CD4-positive, alpha-beta T cell treated with Interleukin-12 subunit alpha and Interleukin-12 subunit beta, for 1 hour (primary cell): ENCODE measurements around the gene PER2.
A peak's percentile ranks its signal among the peaks of the same experiment; 100 is the strongest.

Source experiments
- DNase-seq: peaks from one replicate; pipeline ENCODE4 v3.0.0-alpha.2; 2020

PER2 gene

DNA sequence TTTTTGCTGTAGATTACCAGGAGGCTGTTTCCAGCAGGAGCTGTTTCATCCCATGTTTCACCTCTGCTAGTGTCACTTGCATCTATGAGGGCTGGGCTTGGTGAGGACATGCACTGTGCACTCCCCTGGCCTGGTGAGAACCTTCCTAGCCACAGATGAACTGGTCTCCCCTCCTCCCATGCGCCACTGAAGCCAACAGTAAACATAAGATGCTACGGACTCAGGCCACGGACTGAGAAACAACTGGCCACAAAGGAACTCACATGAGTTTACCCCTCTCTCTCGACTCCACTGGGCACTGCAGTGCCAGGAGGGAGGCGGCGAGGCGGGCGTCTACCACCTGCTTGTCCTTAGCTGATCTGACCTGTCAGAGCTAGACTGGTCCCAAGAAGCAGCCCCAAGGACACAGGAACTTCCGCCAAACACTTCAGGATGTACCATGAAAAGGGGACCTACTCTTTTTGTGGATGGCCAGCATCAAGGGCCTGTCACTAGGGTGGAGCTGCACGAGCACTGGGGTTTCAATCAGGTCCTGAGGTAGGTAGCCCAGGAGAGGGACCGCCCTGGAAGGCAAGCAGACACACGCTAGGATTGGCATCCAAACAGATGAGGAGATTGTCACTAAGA lies 25.8 kb downstream of the PER2 start:
- DNase-seq, result no peak

DNA sequence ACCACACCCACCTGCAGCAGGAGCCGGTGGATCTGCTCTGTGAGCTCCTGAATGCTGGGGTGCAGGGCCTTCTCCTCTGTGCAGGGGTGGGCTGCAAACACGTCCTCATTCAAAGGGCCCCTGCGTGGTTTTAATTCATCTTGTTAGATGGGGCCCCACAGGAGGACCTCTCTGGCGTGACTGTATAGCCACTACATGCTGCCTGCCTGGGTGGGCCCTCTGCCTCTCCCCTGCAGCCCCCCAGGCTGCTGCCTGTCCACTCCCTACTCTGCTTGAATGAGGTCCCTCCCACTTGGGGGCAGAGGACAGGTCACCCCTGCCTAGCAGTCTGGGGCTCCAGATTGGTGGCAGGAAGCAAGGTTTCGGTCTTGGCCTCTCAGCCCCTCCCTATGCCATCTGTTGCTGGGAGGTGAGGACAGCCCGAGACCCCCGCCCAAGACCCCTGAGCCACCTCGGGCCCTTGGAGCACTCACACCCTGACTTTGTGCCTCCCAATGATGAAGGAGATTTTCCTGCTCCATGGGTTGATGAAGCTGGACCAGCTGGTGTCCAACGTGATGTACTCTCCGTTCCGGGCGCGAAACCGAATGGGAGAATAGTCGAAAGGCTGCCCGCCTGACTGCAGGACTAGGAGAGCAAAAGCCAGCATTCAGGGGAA lies 26.6 kb downstream of the PER2 start:
- DNase-seq, result no peak

- no peak for DNase-seq
Observed at GRCh38 chr2:238260883-238261282, 27.5 kb downstream of the PER2 start.

GRCh38 chr2:238259061-238260020 lies 29.1 kb downstream of the PER2 start:
- DNase-seq, result no peak

- DNase-seq, result no peak
Observed at GRCh38 chr2:238257786-238258700, 30.4 kb downstream of the PER2 start.

GRCh38 chr2:238256594-238257104 lies 31.8 kb downstream of the PER2 start:
- peak; percentile 83 for DNase-seq

GRCh38 chr2:238256111-238256510 lies 32.3 kb downstream of the PER2 start:
- no peak for DNase-seq

DNA sequence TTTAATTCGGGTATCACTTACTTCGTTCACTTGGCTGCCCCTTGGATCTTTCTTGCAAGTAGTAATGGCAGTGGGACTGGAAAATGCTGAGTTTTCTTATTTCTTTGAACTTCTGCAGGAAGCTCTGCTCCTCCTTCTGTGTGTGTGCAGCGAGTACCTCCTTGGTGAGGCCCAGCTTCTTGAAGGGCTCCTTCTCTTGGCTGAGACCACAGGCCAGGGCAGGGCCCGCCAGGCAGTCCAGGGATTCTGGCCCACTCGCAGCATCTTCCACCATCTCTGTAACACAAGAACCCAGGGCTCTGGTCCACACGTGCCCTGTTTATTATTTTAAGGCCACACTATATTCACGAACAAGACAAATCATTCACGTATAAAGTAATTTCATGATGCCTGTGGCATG lies 32.8 kb downstream of the PER2 start:
- DNase-seq, result no peak

DNA sequence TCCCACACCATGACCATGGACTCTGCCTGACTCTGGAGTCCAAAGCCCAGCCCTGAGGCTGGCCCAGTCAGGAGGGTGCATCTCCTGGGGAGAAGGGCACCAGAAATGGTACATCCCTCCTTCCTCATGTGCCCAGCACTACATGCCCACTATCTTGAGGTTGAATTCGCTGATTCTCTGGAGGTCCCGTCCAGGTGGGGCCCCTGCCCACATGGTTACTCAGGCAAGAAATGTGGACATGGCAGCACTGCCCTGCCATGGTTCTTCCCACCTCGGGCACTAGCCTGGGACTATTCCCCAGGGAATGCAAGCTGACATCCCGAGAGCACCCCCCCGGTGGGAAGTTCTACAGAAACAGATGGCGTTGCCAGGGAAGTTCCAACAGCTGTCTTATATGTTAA lies 33.3 kb downstream of the PER2 start:
- DNase-seq, result no peak

- no peak for DNase-seq
Observed at GRCh38 chr2:238254095-238254723, 34.2 kb downstream of the PER2 start.

DNA sequence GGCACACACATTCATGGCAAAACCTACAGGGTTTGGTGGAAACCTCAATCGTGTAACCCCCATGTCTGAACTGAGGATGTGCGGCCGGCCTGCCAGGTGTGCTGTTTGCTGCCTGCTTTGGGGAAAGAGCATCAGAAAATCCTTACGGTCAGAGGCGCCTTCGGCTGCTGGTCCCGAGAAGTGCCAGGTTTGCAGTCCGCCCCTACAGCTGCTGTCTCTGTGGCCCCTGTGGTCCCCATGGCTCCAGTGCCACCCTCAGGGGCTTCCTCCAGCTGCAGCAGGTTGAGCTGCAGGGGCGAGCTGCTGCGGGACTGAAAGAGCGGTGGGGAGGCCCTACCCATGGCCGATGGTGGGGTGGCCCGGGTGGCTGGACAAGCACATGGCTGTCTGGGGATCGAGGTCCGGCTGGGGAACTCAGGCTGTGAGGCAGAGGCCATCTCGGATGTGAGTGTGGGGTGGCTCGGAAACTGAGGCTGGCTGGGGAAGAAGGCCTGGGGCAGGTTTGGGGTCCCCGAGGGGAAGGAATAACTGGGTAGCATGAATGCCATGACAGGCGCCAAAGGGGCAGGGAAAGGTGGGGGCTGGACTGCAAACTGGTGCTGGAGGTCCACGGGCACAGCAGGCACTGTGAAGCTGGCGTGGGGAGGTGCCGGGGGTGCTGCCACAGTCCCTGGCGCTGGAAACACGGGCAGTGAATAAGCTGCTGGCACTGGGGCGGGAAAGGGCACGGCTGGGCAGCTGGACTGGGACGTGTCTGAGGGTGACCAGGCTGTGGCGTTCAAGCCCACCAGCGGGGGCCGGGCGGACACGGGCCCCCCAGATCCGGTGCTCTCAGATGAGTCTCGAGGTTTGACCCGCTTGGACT lies 35.4 kb downstream of the PER2 start:
- DNase-seq, result no peak

GRCh38 chr2:238251986-238252385 lies 36.4 kb downstream of the PER2 start:
- no peak for DNase-seq

DNA sequence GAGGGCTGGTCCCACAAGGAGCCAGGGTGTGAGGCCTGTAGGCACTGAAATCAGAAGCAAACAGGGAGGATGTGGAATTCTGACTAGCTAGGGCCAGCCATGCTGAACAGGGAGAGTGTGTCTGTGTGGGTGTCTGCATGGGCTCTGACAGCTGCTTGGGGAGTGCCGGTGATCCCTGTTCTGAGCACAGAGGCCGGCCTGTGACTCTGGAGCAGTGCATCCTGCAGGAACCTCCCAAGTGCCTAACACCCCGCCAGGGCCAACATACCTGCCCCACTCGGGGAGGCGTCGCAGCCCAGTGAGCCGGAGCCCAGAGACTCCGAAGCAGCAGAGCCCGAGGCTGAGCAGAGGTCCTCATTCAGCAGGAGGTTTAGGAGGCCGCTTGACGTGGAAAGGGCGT lies 37.1 kb downstream of the PER2 start:
- DNase-seq, result no peak

GRCh38 chr2:238250896-238251295 lies 37.5 kb downstream of the PER2 start:
- DNase-seq, result no peak

DNA sequence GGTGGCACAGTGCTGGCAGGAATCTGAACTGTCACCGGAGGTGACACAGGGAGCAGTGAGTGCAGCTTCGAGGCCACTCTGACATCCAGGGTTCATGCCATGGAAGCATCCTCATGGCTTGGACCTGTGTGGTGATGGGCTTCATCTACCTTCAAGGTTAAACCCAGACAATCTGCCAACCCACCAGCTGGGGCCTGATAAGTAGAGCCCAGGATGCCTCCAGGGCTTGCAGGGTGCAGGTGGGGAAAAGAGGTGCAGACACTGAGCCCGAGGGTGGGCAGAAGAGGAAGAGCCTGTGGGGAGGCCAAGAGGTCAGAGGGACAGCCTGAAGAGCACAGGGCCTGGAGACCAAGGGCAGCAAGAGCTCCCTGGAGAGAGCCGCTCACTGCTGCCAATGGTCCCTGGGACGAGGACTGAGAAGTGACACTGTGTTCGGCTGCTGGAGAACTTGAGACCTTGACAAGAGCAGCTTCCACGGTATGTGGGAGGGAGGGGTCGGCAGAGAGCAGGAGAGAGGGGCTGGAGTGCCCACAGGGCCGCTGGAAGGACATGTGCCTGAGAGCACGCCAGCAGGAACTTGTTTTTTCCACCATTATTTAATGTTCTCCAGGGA lies 40.5 kb downstream of the PER2 start:
- no peak for DNase-seq

DNA sequence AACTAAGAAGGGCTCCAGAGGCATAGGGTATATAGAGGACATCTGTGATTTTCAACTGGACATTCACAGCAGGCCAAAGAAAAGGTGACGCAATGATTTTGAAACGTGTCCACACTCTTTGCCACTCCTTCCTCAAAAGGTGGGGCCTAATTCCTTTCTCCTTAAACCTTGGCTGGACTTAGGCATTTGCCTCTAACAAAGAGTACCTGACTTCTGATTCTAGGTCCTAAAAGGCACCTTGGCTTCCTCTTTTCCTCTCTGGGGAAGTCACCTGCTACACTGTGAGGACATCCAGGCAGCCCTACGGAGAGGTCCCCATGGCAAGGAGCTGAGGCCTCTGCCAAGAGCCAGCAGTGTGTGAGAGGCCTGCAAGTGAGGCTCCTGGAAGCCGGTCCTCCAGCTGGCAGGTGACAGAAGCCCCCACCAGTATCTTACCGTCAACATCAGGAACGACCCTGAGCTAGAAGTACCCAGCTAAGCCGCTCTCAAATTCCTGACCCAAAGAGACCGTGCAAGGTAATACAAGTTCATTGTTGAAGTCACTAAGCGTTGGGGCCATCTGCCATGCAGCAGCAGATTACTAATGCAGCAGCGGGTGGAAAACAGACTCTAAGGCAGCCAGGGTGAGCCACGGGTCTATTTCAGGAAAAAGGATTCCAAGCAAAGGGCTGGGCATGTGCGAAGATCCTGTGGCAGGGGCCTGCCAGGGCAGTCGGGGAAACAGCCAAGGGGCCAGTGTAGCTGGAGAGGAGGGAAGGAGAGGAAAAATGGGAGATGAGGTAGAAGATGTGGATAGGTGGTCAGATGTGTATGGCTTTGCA lies 41.2 kb downstream of the PER2 start:
- DNase-seq, result no peak

GRCh38 chr2:238244151-238244550 lies 44.3 kb downstream of the PER2 start:
- no peak for DNase-seq

- DNase-seq, result no peak
Observed at GRCh38 chr2:238243496-238244076, 44.8 kb downstream of the PER2 start.
